ENCODE results near the gene SECISBP2.
"Not testable (repeated sequence)": the region's sequence is repeated elsewhere in the genome, so short reads cannot be mapped to it uniquely, and the experiment has no call there.

SECISBP2 gene, protein sequence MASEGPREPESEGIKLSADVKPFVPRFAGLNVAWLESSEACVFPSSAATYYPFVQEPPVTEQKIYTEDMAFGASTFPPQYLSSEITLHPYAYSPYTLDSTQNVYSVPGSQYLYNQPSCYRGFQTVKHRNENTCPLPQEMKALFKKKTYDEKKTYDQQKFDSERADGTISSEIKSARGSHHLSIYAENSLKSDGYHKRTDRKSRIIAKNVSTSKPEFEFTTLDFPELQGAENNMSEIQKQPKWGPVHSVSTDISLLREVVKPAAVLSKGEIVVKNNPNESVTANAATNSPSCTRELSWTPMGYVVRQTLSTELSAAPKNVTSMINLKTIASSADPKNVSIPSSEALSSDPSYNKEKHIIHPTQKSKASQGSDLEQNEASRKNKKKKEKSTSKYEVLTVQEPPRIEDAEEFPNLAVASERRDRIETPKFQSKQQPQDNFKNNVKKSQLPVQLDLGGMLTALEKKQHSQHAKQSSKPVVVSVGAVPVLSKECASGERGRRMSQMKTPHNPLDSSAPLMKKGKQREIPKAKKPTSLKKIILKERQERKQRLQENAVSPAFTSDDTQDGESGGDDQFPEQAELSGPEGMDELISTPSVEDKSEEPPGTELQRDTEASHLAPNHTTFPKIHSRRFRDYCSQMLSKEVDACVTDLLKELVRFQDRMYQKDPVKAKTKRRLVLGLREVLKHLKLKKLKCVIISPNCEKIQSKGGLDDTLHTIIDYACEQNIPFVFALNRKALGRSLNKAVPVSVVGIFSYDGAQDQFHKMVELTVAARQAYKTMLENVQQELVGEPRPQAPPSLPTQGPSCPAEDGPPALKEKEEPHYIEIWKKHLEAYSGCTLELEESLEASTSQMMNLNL

DNA sequence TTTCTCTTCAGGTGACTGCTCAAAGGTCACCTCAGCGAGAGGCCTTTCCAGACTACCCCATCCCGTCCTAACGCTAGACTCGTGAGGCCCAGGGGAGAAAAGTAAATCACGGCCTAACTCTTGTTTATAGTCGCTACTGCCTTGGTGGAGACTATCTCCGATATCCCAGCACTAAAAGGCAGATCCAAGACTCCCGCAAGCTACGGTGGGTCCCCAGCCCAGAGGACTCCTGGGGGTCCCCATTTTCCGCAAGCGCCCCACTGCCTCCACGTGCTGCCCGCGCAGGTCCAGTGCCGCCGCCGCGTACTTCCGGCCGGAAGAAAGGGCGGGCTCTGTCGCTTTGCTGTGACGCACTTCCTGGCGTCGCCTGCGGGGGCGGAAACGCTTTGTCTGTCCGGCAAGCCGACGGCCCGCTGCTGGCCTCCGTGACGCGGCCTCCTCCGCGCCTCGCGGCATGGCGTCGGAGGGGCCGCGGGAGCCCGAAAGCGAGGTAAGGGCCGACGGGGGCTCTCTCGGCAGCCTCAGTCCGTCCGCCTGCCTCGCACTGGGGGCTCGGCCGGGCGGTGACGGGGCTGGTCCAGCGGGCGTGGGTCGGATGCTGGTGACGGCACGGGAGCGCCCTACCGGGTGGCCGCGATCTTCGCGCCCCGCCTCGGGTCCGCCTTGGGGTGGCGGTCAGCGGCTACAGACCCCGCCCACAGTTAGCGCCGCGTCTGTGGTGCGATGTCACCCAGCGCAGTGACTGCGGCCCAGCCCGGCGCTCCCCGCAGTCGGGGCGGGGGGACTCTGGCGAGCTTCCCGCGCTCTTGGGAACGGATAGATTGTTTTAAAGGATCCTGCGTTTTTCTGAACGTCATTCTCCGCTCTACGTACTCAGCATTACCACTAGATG is at the start of gene SECISBP2:
SECISBP2 (plus strand) TSS at position 378 of the 892 bp plus-strand sequence; CDS start at position 455, 77 bp downstream.
- peak; percentile 92 for DNase-seq (ENCODE audit: low spot score)
- in situ Hi-C loops (cut with MboI; ENCODE audit: low pct_unique_long_range_greater_than_20kb, low sequenced_read_pairs, unreplicated experiment) = no loop called here
- TF ChIP-seq, protein P1, sequence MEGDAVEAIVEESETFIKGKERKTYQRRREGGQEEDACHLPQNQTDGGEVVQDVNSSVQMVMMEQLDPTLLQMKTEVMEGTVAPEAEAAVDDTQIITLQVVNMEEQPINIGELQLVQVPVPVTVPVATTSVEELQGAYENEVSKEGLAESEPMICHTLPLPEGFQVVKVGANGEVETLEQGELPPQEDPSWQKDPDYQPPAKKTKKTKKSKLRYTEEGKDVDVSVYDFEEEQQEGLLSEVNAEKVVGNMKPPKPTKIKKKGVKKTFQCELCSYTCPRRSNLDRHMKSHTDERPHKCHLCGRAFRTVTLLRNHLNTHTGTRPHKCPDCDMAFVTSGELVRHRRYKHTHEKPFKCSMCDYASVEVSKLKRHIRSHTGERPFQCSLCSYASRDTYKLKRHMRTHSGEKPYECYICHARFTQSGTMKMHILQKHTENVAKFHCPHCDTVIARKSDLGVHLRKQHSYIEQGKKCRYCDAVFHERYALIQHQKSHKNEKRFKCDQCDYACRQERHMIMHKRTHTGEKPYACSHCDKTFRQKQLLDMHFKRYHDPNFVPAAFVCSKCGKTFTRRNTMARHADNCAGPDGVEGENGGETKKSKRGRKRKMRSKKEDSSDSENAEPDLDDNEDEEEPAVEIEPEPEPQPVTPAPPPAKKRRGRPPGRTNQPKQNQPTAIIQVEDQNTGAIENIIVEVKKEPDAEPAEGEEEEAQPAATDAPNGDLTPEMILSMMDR (IDR thresholded peaks at IDR 0.05; ENCODE audit: extremely low read depth, insufficient read depth, missing control alignments) = peak; percentile 67

DNA sequence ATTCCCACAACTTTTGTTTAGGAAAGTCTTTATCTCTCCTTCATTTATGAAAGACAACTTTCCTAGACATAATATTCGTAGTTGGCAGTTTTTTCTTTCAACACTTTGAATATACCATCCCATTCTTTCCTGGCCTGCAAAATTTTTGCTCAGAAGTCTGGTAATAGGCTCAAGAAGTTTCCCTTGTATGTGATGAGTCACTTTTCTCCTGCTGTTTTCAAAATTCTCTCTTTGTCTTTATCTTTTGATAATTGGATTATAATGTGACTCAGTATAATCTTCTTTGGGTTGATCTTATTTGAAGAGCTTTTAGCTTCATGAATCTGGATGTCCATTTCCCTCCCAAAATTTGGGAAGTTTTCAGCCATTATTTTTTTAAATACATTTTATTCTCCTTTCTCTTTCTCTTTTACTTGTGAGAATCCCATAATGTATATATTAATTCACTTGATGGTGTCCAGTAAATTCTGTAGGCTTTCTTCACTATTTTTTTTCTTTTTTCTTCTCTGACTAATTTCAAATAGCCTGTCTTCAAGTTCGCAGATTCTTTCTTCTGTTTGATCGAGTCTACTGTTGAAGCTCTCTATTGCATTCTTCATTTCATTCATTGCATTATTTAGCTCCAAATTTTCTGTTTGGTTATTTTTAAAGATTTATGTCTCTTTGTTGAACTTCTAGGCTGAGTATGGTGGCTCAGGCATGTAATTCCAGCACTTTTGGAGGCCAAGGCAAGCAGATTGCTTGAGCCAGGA is 44.6 kb upstream of the SECISBP2 start:
- TF ChIP-seq, protein P1 (IDR thresholded peaks at IDR 0.05; ENCODE audit: extremely low read depth, insufficient read depth, missing control alignments) = no peak
- in situ Hi-C loops (cut with MboI; ENCODE audit: low pct_unique_long_range_greater_than_20kb, low sequenced_read_pairs, unreplicated experiment) = no loop called here
- no peak for DNase-seq (ENCODE audit: low spot score)

DNA sequence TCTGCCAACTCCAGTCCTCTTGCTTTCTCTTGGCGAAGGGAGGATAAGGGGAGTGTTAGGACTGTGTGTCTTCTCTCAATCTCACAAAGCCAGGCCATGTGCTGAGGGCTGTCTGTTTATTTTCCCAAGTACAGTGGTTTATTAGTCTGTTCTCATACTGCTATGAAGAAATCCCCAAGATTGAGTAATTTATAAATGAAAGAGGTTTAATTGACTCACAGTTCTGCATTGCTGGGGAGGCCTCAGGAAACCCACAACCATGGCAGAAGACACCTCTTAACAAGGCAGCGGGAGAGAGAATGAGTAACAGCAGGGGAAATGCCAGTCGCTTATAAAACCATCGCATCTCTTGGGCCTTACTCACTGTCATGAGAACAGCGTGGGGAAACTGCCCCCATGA is 43.5 kb upstream of the SECISBP2 start:
- TF ChIP-seq, protein P1 (IDR thresholded peaks at IDR 0.05; ENCODE audit: extremely low read depth, insufficient read depth, missing control alignments) = no peak
- in situ Hi-C loops (cut with MboI; ENCODE audit: low pct_unique_long_range_greater_than_20kb, low sequenced_read_pairs, unreplicated experiment) = no loop called here
- DNase-seq (ENCODE audit: low spot score) = no peak

DNA sequence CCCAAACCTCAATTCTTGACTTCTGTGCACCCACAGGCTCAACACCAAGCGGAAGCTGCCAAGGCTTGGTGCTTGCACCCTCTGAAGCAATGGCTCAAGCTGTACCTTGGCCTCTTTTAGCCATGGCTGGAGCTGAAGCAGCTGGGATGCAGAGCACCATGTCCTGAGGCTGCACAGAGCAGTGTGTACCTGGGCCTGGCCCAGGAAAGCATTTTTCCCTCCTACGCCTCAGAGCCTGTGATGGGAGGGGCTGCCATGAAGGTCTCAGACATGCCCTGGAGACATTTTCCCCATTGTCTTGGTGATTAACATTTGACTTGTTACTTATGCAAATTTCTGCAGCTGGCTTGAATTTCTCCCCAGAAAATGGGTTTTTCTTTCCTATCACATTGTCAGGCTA is 42.3 kb upstream of the SECISBP2 start:
- in situ Hi-C loops (cut with MboI; ENCODE audit: low pct_unique_long_range_greater_than_20kb, low sequenced_read_pairs, unreplicated experiment) = not testable (repeated sequence)

DNA sequence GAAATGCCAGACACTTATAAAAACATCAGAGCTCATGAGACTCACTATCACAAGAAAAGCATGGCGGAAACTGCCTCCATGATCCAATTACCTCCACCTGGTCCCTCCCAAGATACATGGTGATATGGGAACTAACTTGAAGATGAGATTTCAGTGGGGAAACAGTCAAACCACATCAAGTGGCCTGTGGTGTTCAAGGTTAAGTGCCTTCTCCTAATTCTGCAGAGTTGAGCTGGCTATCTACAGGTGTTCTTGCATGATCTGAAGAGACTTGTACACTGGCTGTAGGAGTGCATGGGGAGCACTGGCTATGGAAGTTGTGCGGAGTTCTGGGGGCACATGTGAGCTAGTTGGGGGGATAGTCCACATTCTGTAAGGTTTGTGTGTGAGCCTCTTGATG is 41.3 kb upstream of the SECISBP2 start:
- TF ChIP-seq, protein P1 (IDR thresholded peaks at IDR 0.05; ENCODE audit: extremely low read depth, insufficient read depth, missing control alignments) = no peak
- in situ Hi-C loops (cut with MboI; ENCODE audit: low pct_unique_long_range_greater_than_20kb, low sequenced_read_pairs, unreplicated experiment) = no loop called here
- DNase-seq (ENCODE audit: low spot score) = no peak

More for the DNA sequence above, 42.3 kb upstream of the SECISBP2 start:
- DNase-seq (ENCODE audit: low spot score) = not testable (repeated sequence)

DNA sequence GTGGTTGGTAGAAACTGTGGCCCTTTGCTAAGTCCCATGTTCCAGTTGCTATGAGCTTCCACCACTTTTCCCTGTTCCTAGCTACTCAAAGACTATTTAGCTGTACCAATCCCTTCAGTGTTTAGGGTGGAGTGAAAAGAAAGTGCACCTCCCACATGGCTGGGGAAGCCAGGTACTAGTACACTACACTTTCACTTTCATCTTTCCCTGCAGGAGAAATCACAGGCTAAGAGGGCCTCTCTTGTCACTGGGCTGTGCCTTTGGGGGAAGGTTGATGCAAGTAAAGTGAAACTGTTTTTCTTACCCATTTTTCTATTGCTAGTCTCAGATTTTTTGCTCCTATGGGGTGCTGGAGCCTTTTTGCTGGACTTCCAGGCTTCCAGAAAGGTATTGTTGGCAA is 40.8 kb upstream of the SECISBP2 start:
- DNase-seq (ENCODE audit: low spot score) = no peak
- in situ Hi-C loops (cut with MboI; ENCODE audit: low pct_unique_long_range_greater_than_20kb, low sequenced_read_pairs, unreplicated experiment) = no loop called here
- TF ChIP-seq, protein P1 (IDR thresholded peaks at IDR 0.05; ENCODE audit: extremely low read depth, insufficient read depth, missing control alignments) = no peak

Measured in GM13977 (cell line).